ENCODE data around the gene CFAP73.

DNA sequence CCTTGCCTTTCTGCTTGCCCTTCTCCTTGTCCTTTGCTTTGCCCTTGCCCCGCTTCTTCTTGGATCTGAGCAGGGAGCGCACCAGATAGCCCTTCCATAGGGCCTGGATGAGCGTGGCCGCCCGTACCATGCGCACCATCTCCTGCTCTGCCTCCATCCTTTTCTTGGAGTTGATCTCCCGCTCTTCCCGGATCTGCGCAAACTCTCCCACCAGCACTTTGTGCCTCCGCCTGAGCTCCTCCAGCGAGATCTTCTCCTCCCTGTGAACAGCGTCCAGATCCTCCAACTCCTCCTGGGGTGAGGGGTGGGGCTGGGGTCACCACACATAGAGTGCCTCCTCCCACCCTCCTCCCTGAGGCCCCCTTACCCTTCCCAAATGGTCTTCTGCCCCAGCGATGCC, 46.1 kb downstream of the CFAP73 start:
- TF ChIP-seq, protein P1, sequence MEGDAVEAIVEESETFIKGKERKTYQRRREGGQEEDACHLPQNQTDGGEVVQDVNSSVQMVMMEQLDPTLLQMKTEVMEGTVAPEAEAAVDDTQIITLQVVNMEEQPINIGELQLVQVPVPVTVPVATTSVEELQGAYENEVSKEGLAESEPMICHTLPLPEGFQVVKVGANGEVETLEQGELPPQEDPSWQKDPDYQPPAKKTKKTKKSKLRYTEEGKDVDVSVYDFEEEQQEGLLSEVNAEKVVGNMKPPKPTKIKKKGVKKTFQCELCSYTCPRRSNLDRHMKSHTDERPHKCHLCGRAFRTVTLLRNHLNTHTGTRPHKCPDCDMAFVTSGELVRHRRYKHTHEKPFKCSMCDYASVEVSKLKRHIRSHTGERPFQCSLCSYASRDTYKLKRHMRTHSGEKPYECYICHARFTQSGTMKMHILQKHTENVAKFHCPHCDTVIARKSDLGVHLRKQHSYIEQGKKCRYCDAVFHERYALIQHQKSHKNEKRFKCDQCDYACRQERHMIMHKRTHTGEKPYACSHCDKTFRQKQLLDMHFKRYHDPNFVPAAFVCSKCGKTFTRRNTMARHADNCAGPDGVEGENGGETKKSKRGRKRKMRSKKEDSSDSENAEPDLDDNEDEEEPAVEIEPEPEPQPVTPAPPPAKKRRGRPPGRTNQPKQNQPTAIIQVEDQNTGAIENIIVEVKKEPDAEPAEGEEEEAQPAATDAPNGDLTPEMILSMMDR (IDR thresholded peaks at IDR 0.05) = no peak
- TF ChIP-seq POLR2A (IDR thresholded peaks at IDR 0.05) = no peak
- TF ChIP-seq POLR2AphosphoS5 (IDR thresholded peaks at IDR 0.05) = no peak
